ENCODE data around the gene LTK. TPM values are rescaled to one million over a fixed set of nuclear protein-coding genes. Genes with fewer than 3 reads are reported as not detected.

The LTK gene
- total RNA-seq, 1 experiment from 2014 or later: 10.9 TPM

- DNase-seq: no peak
- no peak for TF ChIP-seq CTCF (IDR thresholded peaks at IDR 0.05; ENCODE audit: insufficient read depth in 1 of 2, low read depth in 1 of 2, low read length in 1 of 2, severe bottlenecking in 1 of 2, unreplicated experiment in 1 of 2)
- intact Hi-C loops (cut with micrococcal nuclease; ENCODE audit: unreplicated experiment): no loop called here
- no peak overlapping the region for H3K4me3 Mint-ChIP-seq (ENCODE audit: unreplicated experiment)
- no peaks in the 10 kb centered on the region for H3K9me3 Mint-ChIP-seq (ENCODE audit: unreplicated experiment)
- H3K4me1 Mint-ChIP-seq (ENCODE audit: low read depth, unreplicated experiment): peaks cover under 1% of the 10 kb centered on the region
- Histone ChIP-seq H3K4me1 (peaks cover 12% of the 10 kb centered on the region), H3K36me3 (ENCODE audit: control insufficient read depth, insufficient read depth, low read length) (no peaks in the 10 kb centered on the region; the same call in 1 of the 2 replicates), H3K4me3 (ENCODE audit: low read depth, low read length) (no peak overlapping the region), H3K9me3 (no peaks in the 10 kb centered on the region), H3K27me3 (replicated peaks; ENCODE audit: control insufficient read depth, insufficient read depth, low read length) (no peaks in the 10 kb centered on the region)
- no peaks in the 10 kb centered on the region for H3K27me3 Mint-ChIP-seq (ENCODE audit: insufficient read depth, unreplicated experiment)
- peaks cover 23% of the 10 kb centered on the region for H3K36me3 Mint-ChIP-seq (ENCODE audit: insufficient read depth, unreplicated experiment)
- ChIA-PET POLR2A (no interaction called here), CTCF (no interaction called here)
- H3K27ac Mint-ChIP-seq (ENCODE audit: unreplicated experiment): no peak overlapping the region
- BruUV-seq (replicated peaks): no TSS peak
Observed at GRCh38 chr15:41486286-41486685, 27.3 kb downstream of the LTK start.

DNA sequence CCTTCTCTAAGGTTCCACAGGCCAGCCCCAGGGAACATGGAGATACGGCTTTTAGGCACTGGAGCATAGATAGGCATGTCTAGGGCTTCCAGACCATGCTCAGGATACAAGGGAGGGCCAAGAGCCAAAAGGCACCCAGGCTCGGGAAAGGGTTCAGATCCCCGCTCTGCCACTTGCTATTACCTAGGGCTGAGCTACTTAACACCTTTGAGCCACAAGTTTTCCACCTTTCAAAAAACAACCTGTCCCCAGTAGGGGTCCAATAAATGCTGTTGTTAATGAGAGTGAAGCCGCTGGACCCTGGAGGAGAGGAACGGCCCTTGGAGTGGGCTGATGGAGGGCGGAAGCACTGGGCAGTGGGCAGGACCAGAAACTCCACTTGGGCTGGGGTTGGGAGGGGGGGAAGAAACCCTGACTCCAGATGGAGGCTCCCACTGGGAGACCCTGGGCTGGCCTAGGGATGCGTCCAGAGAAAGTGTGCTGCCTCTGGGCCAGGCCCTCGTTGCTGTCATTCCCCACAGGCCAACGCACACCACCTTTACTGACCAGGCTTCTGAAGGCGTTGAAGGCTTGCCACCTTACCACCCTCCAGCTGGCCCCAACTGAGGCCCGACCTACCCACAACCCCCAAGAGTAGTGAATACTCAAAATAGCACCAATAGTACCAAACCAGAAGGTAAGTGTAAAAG lies 28.5 kb downstream of the LTK start:
- Mint-ChIP-seq H3K4me1 (ENCODE audit: low read depth, unreplicated experiment) (no peaks in the 10 kb centered on the region), H3K9me3 (ENCODE audit: unreplicated experiment) (no peaks in the 10 kb centered on the region), H3K27ac (ENCODE audit: unreplicated experiment) (no peak overlapping the region), H3K27me3 (ENCODE audit: insufficient read depth, unreplicated experiment) (no peaks in the 10 kb centered on the region), H3K36me3 (ENCODE audit: insufficient read depth, unreplicated experiment) (peaks cover 32% of the 10 kb centered on the region), H3K4me3 (ENCODE audit: unreplicated experiment) (no peak overlapping the region)
- no peak for TF ChIP-seq CTCF (IDR thresholded peaks at IDR 0.05; ENCODE audit: insufficient read depth in 1 of 2, low read depth in 1 of 2, low read length in 1 of 2, severe bottlenecking in 1 of 2, unreplicated experiment in 1 of 2)
- no peak for DNase-seq
- intact Hi-C loops (cut with micrococcal nuclease; ENCODE audit: unreplicated experiment): no loop called here
- H3K36me3 ChIP-seq (ENCODE audit: control insufficient read depth, insufficient read depth, low read length): no peaks in the 10 kb centered on the region; the same call in 1 of the 2 replicates
- BruUV-seq (replicated peaks): no TSS peak
- ChIA-PET POLR2A (no interaction called here), CTCF (no interaction called here)
- no peaks in the 10 kb centered on the region for H3K9me3 ChIP-seq
- no peaks in the 10 kb centered on the region for H3K27me3 ChIP-seq (replicated peaks; ENCODE audit: control insufficient read depth, insufficient read depth, low read length)
- no peak overlapping the region for H3K4me3 ChIP-seq (ENCODE audit: low read depth, low read length)
- H3K4me1 ChIP-seq: peaks cover 10% of the 10 kb centered on the region

- no peak overlapping the region for H3K27ac Mint-ChIP-seq (ENCODE audit: unreplicated experiment)
- ChIA-PET CTCF (no interaction called here), POLR2A (no interaction called here)
- peaks cover 47% of the 10 kb centered on the region for H3K36me3 Mint-ChIP-seq (ENCODE audit: insufficient read depth, unreplicated experiment)
- Histone ChIP-seq H3K9me3 (no peaks in the 10 kb centered on the region), H3K4me1 (peaks cover 14% of the 10 kb centered on the region), H3K4me3 (ENCODE audit: low read depth, low read length) (no peak overlapping the region), H3K36me3 (ENCODE audit: control insufficient read depth, insufficient read depth, low read length) (no peaks in the 10 kb centered on the region; the same call in none of the 2 replicates), H3K27me3 (replicated peaks; ENCODE audit: control insufficient read depth, insufficient read depth, low read length) (no peaks in the 10 kb centered on the region)
- no peak overlapping the region for H3K4me3 Mint-ChIP-seq (ENCODE audit: unreplicated experiment)
- H3K27me3 Mint-ChIP-seq (ENCODE audit: insufficient read depth, unreplicated experiment): no peaks in the 10 kb centered on the region
- DNase-seq: no peak
- H3K9me3 Mint-ChIP-seq (ENCODE audit: unreplicated experiment): no peaks in the 10 kb centered on the region
- H3K4me1 Mint-ChIP-seq (ENCODE audit: low read depth, unreplicated experiment): no peaks in the 10 kb centered on the region
- intact Hi-C loops (cut with micrococcal nuclease; ENCODE audit: unreplicated experiment): no loop called here
- no peak for TF ChIP-seq CTCF (IDR thresholded peaks at IDR 0.05; ENCODE audit: insufficient read depth in 1 of 2, low read depth in 1 of 2, low read length in 1 of 2, severe bottlenecking in 1 of 2, unreplicated experiment in 1 of 2)
- BruUV-seq (replicated peaks): no TSS peak
Observed at GRCh38 chr15:41483519-41483918, 30.1 kb downstream of the LTK start.
